BLaER1 (cell line): ENCODE results near the gene CCDC88C.

ENCODE experiments used
- H3K27ac ChIP-seq: shearing (Covaris generic); formaldehyde crosslinking; 2 replicates; pipeline ENCODE4 v1.8.1; 2022
- H3K27me3 ChIP-seq: shearing (Covaris generic); formaldehyde crosslinking; 2 replicates; pipeline ENCODE4 v1.8.1; 2022
- H3K36me3 ChIP-seq: shearing (Covaris generic); formaldehyde crosslinking; 2 replicates; pipeline ENCODE4 v1.8.1; 2022
- H3K4me1 ChIP-seq: shearing (Covaris generic); formaldehyde crosslinking; 2 replicates; pipeline ENCODE4 v1.8.1; 2022
- H3K4me2 ChIP-seq: shearing (Covaris generic); formaldehyde crosslinking; 2 replicates; pipeline ENCODE4 v1.8.1; 2022
- H3K4me3 ChIP-seq: shearing (Covaris generic); formaldehyde crosslinking; 2 replicates; pipeline ENCODE4 v1.8.1; 2022
- H3K9ac ChIP-seq: shearing (Covaris generic); formaldehyde crosslinking; 2 replicates; pipeline ENCODE4 v1.8.1; 2022
- H3K9me3 ChIP-seq: shearing (Covaris generic); formaldehyde crosslinking; 2 replicates; pipeline ENCODE4 v1.8.1; 2022
- H4K20me1 ChIP-seq: shearing (Covaris generic); formaldehyde crosslinking; 2 replicates; pipeline ENCODE4 v1.8.1; 2022
- Cebpa-rat ChIP-seq: shearing (Covaris generic); IDR thresholded peaks from 2 replicates; pipeline ENCODE4 v1.8.1; 2022

Gene CCDC88C

GRCh38 chr14:91290986-91291385 is 126.6 kb downstream of the CCDC88C start:
- no peak overlapping the region for H3K4me3 ChIP-seq
- no peak for TF ChIP-seq Cebpa-rat
- peaks cover 15% of the 10 kb centered on the region for H3K4me1 ChIP-seq
- no peaks in the 10 kb centered on the region for H3K9me3 ChIP-seq
- H3K9ac ChIP-seq: no peak overlapping the region
- no peak overlapping the region for H3K4me2 ChIP-seq
- no peaks in the 10 kb centered on the region for H3K27me3 ChIP-seq
- H3K36me3 ChIP-seq: peaks cover 97% of the 10 kb centered on the region
- no peak overlapping the region for H3K27ac ChIP-seq
- H4K20me1 ChIP-seq: peaks cover 45% of the 10 kb centered on the region

GRCh38 chr14:91289464-91289863 is 128.2 kb downstream of the CCDC88C start:
- Histone ChIP-seq H3K4me1 (peaks cover 30% of the 10 kb centered on the region), H3K9me3 (no peaks in the 10 kb centered on the region), H3K4me3 (no peak overlapping the region), H3K9ac (peak overlapping the region; percentile 39; the same call in 1 of the 2 replicates), H3K27me3 (no peaks in the 10 kb centered on the region), H4K20me1 (peaks cover 45% of the 10 kb centered on the region), H3K27ac (no peak overlapping the region), H3K4me2 (peak overlapping the region; percentile 59), H3K36me3 (peaks cover 90% of the 10 kb centered on the region)
- no peak for TF ChIP-seq Cebpa-rat

- Histone ChIP-seq H3K4me2 (peak overlapping the region; percentile 59), H3K9ac (peak overlapping the region; percentile 39; the same call in 1 of the 2 replicates), H3K36me3 (peaks cover 90% of the 10 kb centered on the region), H3K27me3 (no peaks in the 10 kb centered on the region), H3K4me1 (peaks cover 36% of the 10 kb centered on the region), H3K9me3 (no peaks in the 10 kb centered on the region), H3K4me3 (no peak overlapping the region), H4K20me1 (peaks cover 45% of the 10 kb centered on the region), H3K27ac (no peak overlapping the region)
- no peak for TF ChIP-seq Cebpa-rat
Measured at GRCh38 chr14:91288876-91289275, 128.7 kb downstream of the CCDC88C start.

- H3K9me3 ChIP-seq: no peaks in the 10 kb centered on the region
- H3K4me3 ChIP-seq: no peak overlapping the region
- H3K9ac ChIP-seq: no peak overlapping the region
- peaks cover 52% of the 10 kb centered on the region for H3K4me1 ChIP-seq
- no peak overlapping the region for H3K4me2 ChIP-seq
- H3K36me3 ChIP-seq: peaks cover 90% of the 10 kb centered on the region
- peaks cover 27% of the 10 kb centered on the region; the same call in 1 of the 2 replicates for H4K20me1 ChIP-seq
- TF ChIP-seq Cebpa-rat: no peak
- no peaks in the 10 kb centered on the region for H3K27me3 ChIP-seq
- H3K27ac ChIP-seq: no peak overlapping the region
Measured at GRCh38 chr14:91286530-91286937, 131.1 kb downstream of the CCDC88C start.

- peaks cover 90% of the 10 kb centered on the region for H3K36me3 ChIP-seq
- peaks cover 52% of the 10 kb centered on the region for H3K4me1 ChIP-seq
- H3K27ac ChIP-seq: peak overlapping the region; percentile 42
Measured at GRCh38 chr14:91284791-91285548, 132.7 kb downstream of the CCDC88C start.

GRCh38 chr14:91284146-91284790 is 133.4 kb downstream of the CCDC88C start:
- peaks cover 46% of the 10 kb centered on the region for H3K4me1 ChIP-seq
- peaks cover 90% of the 10 kb centered on the region for H3K36me3 ChIP-seq
- H3K9me3 ChIP-seq: no peaks in the 10 kb centered on the region
- H3K9ac ChIP-seq: peak overlapping the region; percentile 51; the same call in 1 of the 2 replicates
- no peaks in the 10 kb centered on the region for H3K27me3 ChIP-seq
- peak overlapping the region; percentile 73; the same call in 1 of the 2 replicates for H3K27ac ChIP-seq
- H3K4me3 ChIP-seq: no peak overlapping the region
- H4K20me1 ChIP-seq: 0 out of 2 replicates have a peak, but pooled peaks cover 11% of the 10 kb centered on the region
- H3K4me2 ChIP-seq: peak overlapping the region; percentile 71
- no peak for TF ChIP-seq Cebpa-rat

More at GRCh38 chr14:91284791-91285548, 132.7 kb downstream of the CCDC88C start:
- H3K27me3 ChIP-seq: no peaks in the 10 kb centered on the region
- 0 out of 2 replicates have a peak, but pooled peaks cover 13% of the 10 kb centered on the region for H4K20me1 ChIP-seq
- no peak overlapping the region for H3K4me3 ChIP-seq
- H3K9ac ChIP-seq: peak overlapping the region; percentile 51; the same call in 1 of the 2 replicates
- TF ChIP-seq Cebpa-rat: no peak
- H3K4me2 ChIP-seq: peak overlapping the region; percentile 71
- H3K9me3 ChIP-seq: no peaks in the 10 kb centered on the region

- Histone ChIP-seq H3K4me1 (peaks cover 41% of the 10 kb centered on the region), H3K9ac (peak overlapping the region; percentile 56), H3K9me3 (no peaks in the 10 kb centered on the region), H3K27ac (peak overlapping the region; percentile 73), H3K4me2 (peak overlapping the region; percentile 71), H3K4me3 (no peak overlapping the region), H3K36me3 (peaks cover 90% of the 10 kb centered on the region), H3K27me3 (no peaks in the 10 kb centered on the region), H4K20me1 (0 out of 2 replicates have a peak, but pooled peaks cover 5% of the 10 kb centered on the region)
- no peak for TF ChIP-seq Cebpa-rat
Measured at GRCh38 chr14:91283666-91284065, 134.0 kb downstream of the CCDC88C start.

- no peak for TF ChIP-seq Cebpa-rat
- Histone ChIP-seq H3K4me1 (peaks cover 41% of the 10 kb centered on the region), H3K9me3 (no peaks in the 10 kb centered on the region), H3K27ac (peak overlapping the region; percentile 73), H3K4me2 (peak overlapping the region; percentile 71), H3K36me3 (peaks cover 90% of the 10 kb centered on the region), H3K4me3 (no peak overlapping the region), H3K9ac (peak overlapping the region; percentile 56), H4K20me1 (0 out of 2 replicates have a peak, but pooled peaks cover 5% of the 10 kb centered on the region), H3K27me3 (no peaks in the 10 kb centered on the region)
Measured at GRCh38 chr14:91282954-91283645, 134.5 kb downstream of the CCDC88C start.

- no peaks in the 10 kb centered on the region for H3K27me3 ChIP-seq
- 0 out of 2 replicates have a peak, but pooled peaks cover 5% of the 10 kb centered on the region for H4K20me1 ChIP-seq
- no peak overlapping the region for H3K4me3 ChIP-seq
- H3K9me3 ChIP-seq: no peaks in the 10 kb centered on the region
- peaks cover 91% of the 10 kb centered on the region for H3K36me3 ChIP-seq
- peaks cover 42% of the 10 kb centered on the region for H3K4me1 ChIP-seq
- TF ChIP-seq Cebpa-rat: no peak
- H3K27ac ChIP-seq: no peak overlapping the region
- H3K4me2 ChIP-seq: no peak overlapping the region
- H3K9ac ChIP-seq: no peak overlapping the region
Measured at GRCh38 chr14:91281346-91281745, 136.3 kb downstream of the CCDC88C start.
